B cell (primary cell): Measurements from ENCODE around the gene PADI3. TPM values are rescaled to one million over a fixed set of nuclear protein-coding genes. Genes with fewer than 3 reads are reported as not detected.

Source experiments
- ATAC-seq: fragments of 200-7000 bp; cut with Tn5 transposase; one replicate; pipeline ENCODE4 v1.10.0; 2021; ENCODE audit warnings: low read depth, mild to moderate bottlenecking, moderate number of reproducible peaks, moderate library complexity
- CTCF ChIA-PET: fragments of 350-600 bp; sonication (Branson Sonifier 250); formaldehyde crosslinking; loops from one replicate; lab custom pipeline; 2021; ENCODE audit warnings: antibody characterized with exemption, inconsistent platforms; lab: Charles Lee
- POLR2A ChIA-PET: fragments of 350-600 bp; sonication (Branson Sonifier 250); formaldehyde crosslinking; loops from one replicate; lab custom pipeline; 2021; ENCODE audit warnings: antibody characterized with exemption; lab: Charles Lee
- DNase-seq: peaks from one replicate; pipeline ENCODE4 v3.0.0; 2013
- H2AFZ ChIP-seq: 2 replicates; pipeline ENCODE4 v1.6.1; 2012; ENCODE audit warnings: mild to moderate bottlenecking, low read depth, low read length; ENCODE audit not compliant: insufficient read depth, poor library complexity, severe bottlenecking
- H3K27ac ChIP-seq, 2 donors: 1 replicate in 1 of 2; 2 replicates in 1 of 2; pipeline ENCODE4 v1.5.1; 2012 to 2013; ENCODE audit warnings: low read length in 2 of 2, mild to moderate bottlenecking in 2 of 2, moderate library complexity in 1 of 2
- H3K27me3 ChIP-seq, 4 experiments: fragments of 200-600 bp in 1 of 4; sonication (generic) in 1 of 4; replicated peaks in 1 of 4; 1 replicate in 2 of 4; 2 replicates in 2 of 4; pipeline versions ENCODE4 v1.6.1 to v1.7.0; 2013 to 2016; ENCODE audit warnings: low read length in 3 of 4, mild to moderate bottlenecking in 2 of 4, mixed read lengths in 1 of 4, moderate library complexity in 1 of 4; ENCODE audit not compliant: insufficient read depth in 4 of 4, control insufficient read depth in 3 of 4; ENCODE audit errors: control extremely low read depth in 1 of 4
- H3K36me3 ChIP-seq, 2 experiments: replicated peaks in 1 of 2; 1 replicate in 1 of 2; 2 replicates in 1 of 2; pipeline versions ENCODE4 v1.6.1 to v1.7.1; 2013; ENCODE audit warnings: low read length in 1 of 2; ENCODE audit not compliant: insufficient read depth in 2 of 2, control insufficient read depth in 1 of 2; ENCODE audit errors: control extremely low read depth in 1 of 2, extremely low read depth in 1 of 2
- H3K4me1 ChIP-seq, 2 donors: fragments of 200-600 bp in 1 of 2; sonication (generic) in 1 of 2; 1 replicate in 1 of 2; 2 replicates in 1 of 2; pipeline versions ENCODE4 v1.5.1 to v1.6.1; 2013 to 2017; ENCODE audit warnings: low read length in 2 of 2; ENCODE audit not compliant: control insufficient read depth in 2 of 2, insufficient read depth in 2 of 2
- H3K4me2 ChIP-seq: replicated peaks from 2 replicates; pipeline ENCODE3; 2012; ENCODE audit warnings: mild to moderate bottlenecking, low read depth, low read length; ENCODE audit not compliant: poor library complexity, severe bottlenecking
- H3K4me3 ChIP-seq, 5 experiments: fragments of 200-600 bp in 1 of 5; sonication (generic) in 1 of 5; 1 replicate in 3 of 5; 2 replicates in 2 of 5; pipeline versions ENCODE4 v1.5.1 to v1.7.0; 2011 to 2016; ENCODE audit warnings: low read length in 4 of 5, mild to moderate bottlenecking in 4 of 5, low read depth in 2 of 5, control low read depth in 1 of 5, moderate library complexity in 1 of 5; ENCODE audit not compliant: insufficient read depth in 1 of 5; ENCODE audit errors: control extremely low read depth in 1 of 5, extremely low read depth in 1 of 5
- H3K79me2 ChIP-seq: fragments of 200-600 bp; sonication (generic); one replicate; pipeline ENCODE4 v1.6.0; 2016; ENCODE audit warnings: low read length; ENCODE audit not compliant: control insufficient read depth, insufficient read depth
- H3K9ac ChIP-seq: fragments of 200-600 bp; sonication (generic); 2 replicates; pipeline ENCODE4 v1.6.1; 2017; ENCODE audit warnings: mild to moderate bottlenecking, low read length, moderate library complexity
- H3K9me3 ChIP-seq, 3 donors: one replicate each; pipeline versions ENCODE4 v1.6.1 to v1.7.1; 2013; ENCODE audit warnings: low read length in 2 of 3; ENCODE audit not compliant: control insufficient read depth in 2 of 3, insufficient read depth in 1 of 3; ENCODE audit errors: control extremely low read depth in 1 of 3
- H4K20me1 ChIP-seq: 2 replicates; pipeline ENCODE4 v1.6.0; 2012; ENCODE audit warnings: mild to moderate bottlenecking, low read length; ENCODE audit not compliant: insufficient read depth, control insufficient read depth, poor library complexity, severe bottlenecking
- H3K27ac Mint-ChIP-seq: one replicate; pipeline ENCODE4 v1.8.0; 2021; ENCODE audit warnings: mixed read lengths
- H3K27me3 Mint-ChIP-seq: one replicate; pipeline ENCODE4 v1.8.0; 2021; ENCODE audit warnings: mixed read lengths
- H3K4me1 Mint-ChIP-seq: one replicate; pipeline ENCODE4 v1.8.0; 2021; ENCODE audit warnings: mixed read lengths
- H3K4me3 Mint-ChIP-seq: one replicate; pipeline ENCODE4 v1.8.0; 2021; ENCODE audit warnings: mixed read lengths
- H3K9me3 Mint-ChIP-seq: one replicate; pipeline ENCODE4 v1.8.0; 2022; ENCODE audit warnings: mixed read lengths; ENCODE audit not compliant: insufficient read depth
- EZH2 ChIP-seq: IDR thresholded peaks from 2 replicates; pipeline ENCODE4 v1.6.1; 2012; ENCODE audit warnings: borderline replicate concordance, low read depth, mild to moderate bottlenecking, moderate library complexity, low read length; ENCODE audit not compliant: insufficient read depth, poor library complexity, severe bottlenecking
- WGBS: methylation state at CpG from one replicate; pipeline ENCODE4 v1.1.5; 2013; ENCODE audit warnings: missing lambda C conversion rate; ENCODE audit not compliant: insufficient coverage; 5-methylcytosine and 5-hydroxymethylcytosine counted together
- intact Hi-C: fragments of 100-400 bp; cut with micrococcal nuclease; formaldehyde crosslinking; loops from one replicate; pipeline ENCODE4 v1.10.0; 2022
- polyA plus RNA-seq: library from polyadenylated mRNA; depleted of rRNA; stranded (reverse); fragments of >200 nt; gene quantifications from 2 replicates; pipeline ENCODE4 v1.2.3, GENCODE V29; 2012
- total RNA-seq, 2 donors: library from RNA; stranded (reverse); fragments of 120-200 nt in 1 of 2; gene quantifications; 1 replicate in 1 of 2; 2 replicates in 1 of 2; pipeline versions ENCODE4 v1.2.3 to v1.2.4, GENCODE V29; 2013 to 2022
- TF ChIP-seq, protein P1 (sequence below): fragments of 200-600 bp; IDR thresholded peaks from one replicate; pipeline ENCODE4 v1.8.0; 2022; ENCODE audit warnings: antibody characterized with exemption, mild to moderate bottlenecking

PADI3 gene
- total and polyA plus RNA-seq, 2 donors (not counting 1 experiment from before 2014, with no cell fraction given): not detected

DNA sequence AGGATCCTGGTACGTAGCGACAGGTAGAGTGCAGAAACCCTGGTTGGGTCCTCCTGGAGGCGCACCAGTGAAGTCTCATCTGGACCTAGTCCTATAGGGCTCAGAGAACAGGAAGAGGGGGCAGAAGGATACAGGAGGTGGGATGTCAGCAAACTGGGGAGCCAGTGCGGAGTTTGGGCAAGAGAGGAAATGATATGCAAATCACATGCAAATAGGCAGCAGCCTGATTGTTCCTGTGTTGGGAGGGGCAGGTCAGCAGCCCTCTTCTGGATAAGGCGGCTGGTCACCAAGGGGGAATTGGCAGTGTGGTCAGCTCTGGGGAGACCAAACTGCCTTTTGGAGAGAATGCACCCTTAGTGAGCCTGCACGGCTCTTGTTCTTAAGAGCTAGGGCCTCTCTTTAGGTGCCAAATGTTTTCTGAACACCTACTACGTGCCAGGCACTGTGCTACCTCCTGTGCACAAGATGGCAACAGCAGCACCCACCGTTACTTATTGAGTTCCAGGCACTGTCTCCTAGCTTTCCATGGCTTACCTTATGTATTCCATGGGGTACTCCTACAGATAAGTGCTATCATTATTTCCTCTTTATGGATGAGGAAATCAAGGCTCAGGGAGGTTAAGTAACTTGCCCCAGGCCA, 18.1 kb upstream of the PADI3 start:
- Histone ChIP-seq H3K4me1 (peaks cover 0 to 4% of the 10 kb centered on the region in 2 donors), H3K27me3 (no peaks in the 10 kb centered on the region), H3K27ac (no peak overlapping the region), H3K4me2 (no peak overlapping the region), H3K36me3 (no peaks in the 10 kb centered on the region), H4K20me1 (no peaks in the 10 kb centered on the region), H2AFZ (no peak overlapping the region), H3K4me3 (no peak overlapping the region), H3K79me2 (no peaks in the 10 kb centered on the region), H3K9me3 (no peaks in the 10 kb centered on the region), H3K9ac (no peak overlapping the region)
- intact Hi-C loops: no loop called here
- ChIA-PET CTCF (interaction anchor here (1.0 kb wide), 2 partner anchors 24 to 105 kb away, joined by 3 to 5 read pairs; no protein-coding TSS in a partner anchor), POLR2A (no interaction called here)
- Mint-ChIP-seq H3K27ac (no peak overlapping the region), H3K4me3 (no peak overlapping the region), H3K27me3 (no peaks in the 10 kb centered on the region), H3K4me1 (peaks cover 14% of the 10 kb centered on the region), H3K9me3 (no peaks in the 10 kb centered on the region)
- ATAC-seq (no peak), DNase-seq (no peak)
- no peak for TF ChIP-seq EZH2
- TF ChIP-seq, protein P1, sequence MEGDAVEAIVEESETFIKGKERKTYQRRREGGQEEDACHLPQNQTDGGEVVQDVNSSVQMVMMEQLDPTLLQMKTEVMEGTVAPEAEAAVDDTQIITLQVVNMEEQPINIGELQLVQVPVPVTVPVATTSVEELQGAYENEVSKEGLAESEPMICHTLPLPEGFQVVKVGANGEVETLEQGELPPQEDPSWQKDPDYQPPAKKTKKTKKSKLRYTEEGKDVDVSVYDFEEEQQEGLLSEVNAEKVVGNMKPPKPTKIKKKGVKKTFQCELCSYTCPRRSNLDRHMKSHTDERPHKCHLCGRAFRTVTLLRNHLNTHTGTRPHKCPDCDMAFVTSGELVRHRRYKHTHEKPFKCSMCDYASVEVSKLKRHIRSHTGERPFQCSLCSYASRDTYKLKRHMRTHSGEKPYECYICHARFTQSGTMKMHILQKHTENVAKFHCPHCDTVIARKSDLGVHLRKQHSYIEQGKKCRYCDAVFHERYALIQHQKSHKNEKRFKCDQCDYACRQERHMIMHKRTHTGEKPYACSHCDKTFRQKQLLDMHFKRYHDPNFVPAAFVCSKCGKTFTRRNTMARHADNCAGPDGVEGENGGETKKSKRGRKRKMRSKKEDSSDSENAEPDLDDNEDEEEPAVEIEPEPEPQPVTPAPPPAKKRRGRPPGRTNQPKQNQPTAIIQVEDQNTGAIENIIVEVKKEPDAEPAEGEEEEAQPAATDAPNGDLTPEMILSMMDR: no peak
- 79% methylated on average over 8 of the region's 8 CpGs for WGBS
